Measurements from ENCODE around the gene VNN1.

Gene VNN1

GRCh38 chr6:132734694-132735236, 20.9 kb upstream of the VNN1 start:
- no peak overlapping the region for H3K4me3 ChIP-seq (replicated peaks; ENCODE audit: low read depth, low read length)
- peak; percentile 50 for TF ChIP-seq CTCF (IDR thresholded peaks at IDR 0.05; ENCODE audit: low read length, missing control alignments)
- peak; percentile 89 for DNase-seq (ENCODE audit: low read depth)

- no peak for DNase-seq (ENCODE audit: low read depth)
- no peak for TF ChIP-seq CTCF (IDR thresholded peaks at IDR 0.05; ENCODE audit: low read length, missing control alignments)
- no peak overlapping the region for H3K4me3 ChIP-seq (replicated peaks; ENCODE audit: low read depth, low read length)
Measured at GRCh38 chr6:132733814-132734213, 20.0 kb upstream of the VNN1 start.

- TF ChIP-seq CTCF (IDR thresholded peaks at IDR 0.05; ENCODE audit: low read length, missing control alignments), result no peak
- no peak for DNase-seq (ENCODE audit: low read depth)
- H3K4me3 ChIP-seq (replicated peaks; ENCODE audit: low read depth, low read length), result no peak overlapping the region
Measured at GRCh38 chr6:132733283-132733682, 19.4 kb upstream of the VNN1 start.

- TF ChIP-seq CTCF (IDR thresholded peaks at IDR 0.05; ENCODE audit: low read length, missing control alignments), result no peak
- DNase-seq (ENCODE audit: low read depth), result no peak
- H3K4me3 ChIP-seq (replicated peaks; ENCODE audit: low read depth, low read length), result no peak overlapping the region
Measured at GRCh38 chr6:132731086-132731485, 17.2 kb upstream of the VNN1 start.

GRCh38 chr6:132730560-132730959, 16.7 kb upstream of the VNN1 start:
- H3K4me3 ChIP-seq (replicated peaks; ENCODE audit: low read depth, low read length), result no peak overlapping the region
- no peak for TF ChIP-seq CTCF (IDR thresholded peaks at IDR 0.05; ENCODE audit: low read length, missing control alignments)
- DNase-seq (ENCODE audit: low read depth), result peak; percentile 26

GRCh38 chr6:132728616-132729015, 14.8 kb upstream of the VNN1 start:
- no peak overlapping the region for H3K4me3 ChIP-seq (replicated peaks; ENCODE audit: low read depth, low read length)
- no peak for DNase-seq (ENCODE audit: low read depth)
- TF ChIP-seq CTCF (IDR thresholded peaks at IDR 0.05; ENCODE audit: low read length, missing control alignments), result no peak

- no peak overlapping the region for H3K4me3 ChIP-seq (replicated peaks; ENCODE audit: low read depth, low read length)
- DNase-seq (ENCODE audit: low read depth), result no peak
- TF ChIP-seq CTCF (IDR thresholded peaks at IDR 0.05; ENCODE audit: low read length, missing control alignments), result no peak
Measured at GRCh38 chr6:132726608-132726975, 12.7 kb upstream of the VNN1 start.
